Sigmoid colon (tissue), 4 donors: ENCODE data around the gene IFI27.

Source experiments
- CTCF ChIP-seq, 4 experiments: fragments of 450-650 bp in 3 of 4; fragments of 200-600 bp in 1 of 4; IDR thresholded peaks; one replicate each; pipeline ENCODE4 v1.5.1; 2016 to 2019; ENCODE audit warnings: antibody characterized with exemption in 4 of 4, mild to moderate bottlenecking in 3 of 4, moderate library complexity in 2 of 4
- EP300 ChIP-seq, 4 donors: sonication (generic); formaldehyde crosslinking; IDR thresholded peaks; one replicate each; pipeline ENCODE4 v1.6.1; 2017; ENCODE audit warnings: antibody characterized with exemption in 4 of 4
- POLR2A ChIP-seq, 2 donors: fragments of 450-650 bp; IDR thresholded peaks; one replicate each; pipeline ENCODE4 v1.6.1; 2016; ENCODE audit warnings: antibody characterized with exemption in 2 of 2, mild to moderate bottlenecking in 2 of 2, moderate library complexity in 2 of 2

- TF ChIP-seq POLR2A (IDR thresholded peaks at IDR 0.05): no peak
- TF ChIP-seq CTCF (IDR thresholded peaks at IDR 0.05): no peak
- no peak for TF ChIP-seq EP300 (IDR thresholded peaks at IDR 0.05)
Observed at GRCh38 chr14:94123868-94124267, 13.3 kb downstream of the IFI27 start.
